Esophagus muscularis mucosa (tissue), 4 donors: ENCODE measurements around the gene GPR85.

ENCODE experiments used
- EP300 ChIP-seq: sonication (generic); formaldehyde crosslinking; IDR thresholded peaks from one replicate; pipeline ENCODE4 v1.6.1; 2017; ENCODE audit warnings: antibody characterized with exemption
- POLR2A ChIP-seq: fragments of 450-650 bp; IDR thresholded peaks from one replicate; pipeline ENCODE4 v1.6.1; 2017; ENCODE audit warnings: antibody characterized with exemption, moderate library complexity, mild to moderate bottlenecking, low read depth
- POLR2AphosphoS5 ChIP-seq, 2 donors: sonication (generic); formaldehyde crosslinking; IDR thresholded peaks; one replicate each; pipeline ENCODE4 v1.6.1; 2017; ENCODE audit warnings: antibody characterized with exemption in 2 of 2
- TF ChIP-seq, protein P1 (sequence below), 3 experiments: fragments of 200-600 bp in 2 of 3; fragments of 450-650 bp in 1 of 3; sonication (generic) in 2 of 3; IDR thresholded peaks; one replicate each; pipeline ENCODE4 v1.5.1; 2017 to 2019; ENCODE audit warnings: antibody characterized with exemption in 3 of 3, mild to moderate bottlenecking in 2 of 3, moderate library complexity in 1 of 3

- TF ChIP-seq EP300 = no peak
- TF ChIP-seq POLR2A = no peak
- TF ChIP-seq, protein P1, sequence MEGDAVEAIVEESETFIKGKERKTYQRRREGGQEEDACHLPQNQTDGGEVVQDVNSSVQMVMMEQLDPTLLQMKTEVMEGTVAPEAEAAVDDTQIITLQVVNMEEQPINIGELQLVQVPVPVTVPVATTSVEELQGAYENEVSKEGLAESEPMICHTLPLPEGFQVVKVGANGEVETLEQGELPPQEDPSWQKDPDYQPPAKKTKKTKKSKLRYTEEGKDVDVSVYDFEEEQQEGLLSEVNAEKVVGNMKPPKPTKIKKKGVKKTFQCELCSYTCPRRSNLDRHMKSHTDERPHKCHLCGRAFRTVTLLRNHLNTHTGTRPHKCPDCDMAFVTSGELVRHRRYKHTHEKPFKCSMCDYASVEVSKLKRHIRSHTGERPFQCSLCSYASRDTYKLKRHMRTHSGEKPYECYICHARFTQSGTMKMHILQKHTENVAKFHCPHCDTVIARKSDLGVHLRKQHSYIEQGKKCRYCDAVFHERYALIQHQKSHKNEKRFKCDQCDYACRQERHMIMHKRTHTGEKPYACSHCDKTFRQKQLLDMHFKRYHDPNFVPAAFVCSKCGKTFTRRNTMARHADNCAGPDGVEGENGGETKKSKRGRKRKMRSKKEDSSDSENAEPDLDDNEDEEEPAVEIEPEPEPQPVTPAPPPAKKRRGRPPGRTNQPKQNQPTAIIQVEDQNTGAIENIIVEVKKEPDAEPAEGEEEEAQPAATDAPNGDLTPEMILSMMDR (IDR thresholded peaks at IDR 0.05) = no peak
- TF ChIP-seq POLR2AphosphoS5 (IDR thresholded peaks at IDR 0.05) = no peak
These were observed 41.2 kb downstream of the GPR85 start for GRCh38 chr7:113045379-113045778.
